CD4-positive, alpha-beta T cell (primary cell): ENCODE data around the gene RGS1. TPM values are rescaled to one million over a fixed set of nuclear protein-coding genes. Genes with fewer than 3 reads are reported as not detected.

Source experiments
- ATAC-seq: fragments of 200-7000 bp; cut with Tn5 transposase; one replicate; pipeline ENCODE4 v1.10.0; 2022; ENCODE audit warnings: mild to moderate bottlenecking; ENCODE audit not compliant: poor library complexity
- CTCF ChIA-PET: fragments of 350-600 bp; sonication (Branson Sonifier 250); formaldehyde crosslinking; loops from one replicate; lab custom pipeline; 2021; ENCODE audit warnings: antibody characterized with exemption, inconsistent platforms; lab: Charles Lee
- POLR2A ChIA-PET: fragments of 350-600 bp; sonication (Branson Sonifier 250); formaldehyde crosslinking; loops from one replicate; lab custom pipeline; 2021; ENCODE audit warnings: antibody characterized with exemption, inconsistent platforms; lab: Charles Lee
- DNase-seq, 14 experiments: peaks; one replicate each; pipeline ENCODE4 v3.0.0-alpha.2; 2013 to 2020; ENCODE audit warnings: mixed read lengths in 2 of 14
- H3K27ac ChIP-seq, 2 donors: one replicate each; pipeline versions ENCODE4 v1.5.1 to v1.7.0; 2013; ENCODE audit warnings: low read length in 2 of 2, low read depth in 1 of 2, mild to moderate bottlenecking in 1 of 2
- H3K27me3 ChIP-seq, 2 experiments: 1 replicate in 1 of 2; 2 replicates in 1 of 2; pipeline versions ENCODE4 v1.6.1 to v1.7.0; 2013; ENCODE audit warnings: low read length in 2 of 2, control low read depth in 1 of 2, mild to moderate bottlenecking in 1 of 2, moderate library complexity in 1 of 2; ENCODE audit not compliant: insufficient read depth in 2 of 2, control insufficient read depth in 1 of 2
- H3K36me3 ChIP-seq: one replicate; pipeline ENCODE4 v1.6.1; 2013; ENCODE audit warnings: low read length, control low read depth; ENCODE audit not compliant: insufficient read depth
- H3K4me1 ChIP-seq: one replicate; pipeline ENCODE4 v1.6.1; 2013; ENCODE audit warnings: low read length, control low read depth; ENCODE audit not compliant: insufficient read depth
- H3K4me3 ChIP-seq: one replicate; pipeline ENCODE4 v1.5.1; 2013; ENCODE audit warnings: mild to moderate bottlenecking, low read length, moderate library complexity
- H3K9me3 ChIP-seq, 2 experiments: 1 replicate in 1 of 2; 2 replicates in 1 of 2; pipeline versions ENCODE4 v1.6.1 to v1.7.0; 2013; ENCODE audit warnings: low read length in 2 of 2, mild to moderate bottlenecking in 2 of 2, control low read depth in 1 of 2, moderate library complexity in 1 of 2; ENCODE audit not compliant: control insufficient read depth in 1 of 2, insufficient read depth in 1 of 2
- H3K27ac Mint-ChIP-seq: one replicate; pipeline ENCODE4 v1.8.0; 2020; ENCODE audit warnings: mixed read lengths
- H3K27me3 Mint-ChIP-seq: one replicate; pipeline ENCODE4 v1.8.0; 2021; ENCODE audit warnings: mixed read lengths
- H3K36me3 Mint-ChIP-seq: one replicate; pipeline ENCODE4 v1.8.0; 2021; ENCODE audit warnings: low read depth, mixed read lengths
- H3K4me1 Mint-ChIP-seq: one replicate; pipeline ENCODE4 v1.8.0; 2021; ENCODE audit warnings: low read depth, mixed read lengths
- H3K4me3 Mint-ChIP-seq: one replicate; pipeline ENCODE4 v1.8.0; 2020; ENCODE audit warnings: mild to moderate bottlenecking, mixed read lengths
- H3K9me3 Mint-ChIP-seq: one replicate; pipeline ENCODE4 v1.8.0; 2020; ENCODE audit warnings: mixed read lengths
- intact Hi-C, 2 experiments: fragments of 100-400 bp; cut with DNase I in 1 of 2; cut with micrococcal nuclease in 1 of 2; formaldehyde crosslinking; loops; one replicate each; pipeline versions ENCODE4 v1.15.1 to v1.9.0; 2023 to 2025; cut with DNase I, micrococcal nuclease
- total RNA-seq, 174 experiments: library from RNA in 2 of 174; stranded (reverse) in 2 of 174; gene quantifications; one replicate each; pipeline ENCODE4 v1.2.3 and lab custom pipeline; 2021 to 2026
- TF ChIP-seq, protein P1 (sequence below): fragments of 200-600 bp; IDR thresholded peaks from one replicate; pipeline ENCODE4 v1.8.0; 2022; ENCODE audit warnings: antibody characterized with exemption, mild to moderate bottlenecking

The RGS1 gene
- total RNA-seq, 2 experiments from 2014 or later, result 428 to 429 TPM

DNA sequence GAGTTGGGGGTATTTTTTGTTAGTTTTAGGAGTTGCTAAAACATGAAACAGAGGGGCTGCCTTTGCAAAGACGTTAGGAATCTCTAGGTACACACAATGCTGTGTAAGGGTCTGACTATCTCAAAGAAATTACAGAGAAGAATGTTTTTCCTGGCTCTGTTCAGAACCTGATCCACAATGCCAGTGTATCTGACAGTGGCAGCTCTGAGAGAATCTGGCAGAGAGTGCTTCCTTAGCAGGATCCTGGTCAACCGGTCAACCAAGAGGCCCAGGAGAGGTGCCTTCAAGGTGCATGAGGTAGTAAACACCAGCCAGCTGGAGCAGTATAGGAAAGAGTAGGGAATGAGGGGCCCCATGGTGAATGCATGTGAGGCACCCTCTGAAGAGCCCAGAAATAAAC is 40.9 kb upstream of the RGS1 start:
- no peaks in the 10 kb centered on the region for H3K9me3 ChIP-seq
- H3K27ac ChIP-seq, result no peak overlapping the region
- ATAC-seq, result no peak
- no peak for DNase-seq
- Mint-ChIP-seq H3K4me3 (no peak overlapping the region), H3K27me3 (no peaks in the 10 kb centered on the region), H3K27ac (no peak overlapping the region), H3K9me3 (peaks cover 2% of the 10 kb centered on the region), H3K36me3 (no peaks in the 10 kb centered on the region), H3K4me1 (peaks cover 43% of the 10 kb centered on the region)
- no peaks in the 10 kb centered on the region for H3K27me3 ChIP-seq
- intact Hi-C loops, result loop anchor here in 1 of 2 experiments (5.0 kb wide), 1 partner anchor 38 kb away; no protein-coding TSS in a partner anchor
- no peak overlapping the region for H3K4me3 ChIP-seq
- CTCF ChIA-PET, result no interaction called here
- POLR2A ChIA-PET, result no interaction called here
- TF ChIP-seq, protein P1, sequence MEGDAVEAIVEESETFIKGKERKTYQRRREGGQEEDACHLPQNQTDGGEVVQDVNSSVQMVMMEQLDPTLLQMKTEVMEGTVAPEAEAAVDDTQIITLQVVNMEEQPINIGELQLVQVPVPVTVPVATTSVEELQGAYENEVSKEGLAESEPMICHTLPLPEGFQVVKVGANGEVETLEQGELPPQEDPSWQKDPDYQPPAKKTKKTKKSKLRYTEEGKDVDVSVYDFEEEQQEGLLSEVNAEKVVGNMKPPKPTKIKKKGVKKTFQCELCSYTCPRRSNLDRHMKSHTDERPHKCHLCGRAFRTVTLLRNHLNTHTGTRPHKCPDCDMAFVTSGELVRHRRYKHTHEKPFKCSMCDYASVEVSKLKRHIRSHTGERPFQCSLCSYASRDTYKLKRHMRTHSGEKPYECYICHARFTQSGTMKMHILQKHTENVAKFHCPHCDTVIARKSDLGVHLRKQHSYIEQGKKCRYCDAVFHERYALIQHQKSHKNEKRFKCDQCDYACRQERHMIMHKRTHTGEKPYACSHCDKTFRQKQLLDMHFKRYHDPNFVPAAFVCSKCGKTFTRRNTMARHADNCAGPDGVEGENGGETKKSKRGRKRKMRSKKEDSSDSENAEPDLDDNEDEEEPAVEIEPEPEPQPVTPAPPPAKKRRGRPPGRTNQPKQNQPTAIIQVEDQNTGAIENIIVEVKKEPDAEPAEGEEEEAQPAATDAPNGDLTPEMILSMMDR, result no peak
- H3K36me3 ChIP-seq, result no peaks in the 10 kb centered on the region
- peaks cover 10% of the 10 kb centered on the region for H3K4me1 ChIP-seq

DNA sequence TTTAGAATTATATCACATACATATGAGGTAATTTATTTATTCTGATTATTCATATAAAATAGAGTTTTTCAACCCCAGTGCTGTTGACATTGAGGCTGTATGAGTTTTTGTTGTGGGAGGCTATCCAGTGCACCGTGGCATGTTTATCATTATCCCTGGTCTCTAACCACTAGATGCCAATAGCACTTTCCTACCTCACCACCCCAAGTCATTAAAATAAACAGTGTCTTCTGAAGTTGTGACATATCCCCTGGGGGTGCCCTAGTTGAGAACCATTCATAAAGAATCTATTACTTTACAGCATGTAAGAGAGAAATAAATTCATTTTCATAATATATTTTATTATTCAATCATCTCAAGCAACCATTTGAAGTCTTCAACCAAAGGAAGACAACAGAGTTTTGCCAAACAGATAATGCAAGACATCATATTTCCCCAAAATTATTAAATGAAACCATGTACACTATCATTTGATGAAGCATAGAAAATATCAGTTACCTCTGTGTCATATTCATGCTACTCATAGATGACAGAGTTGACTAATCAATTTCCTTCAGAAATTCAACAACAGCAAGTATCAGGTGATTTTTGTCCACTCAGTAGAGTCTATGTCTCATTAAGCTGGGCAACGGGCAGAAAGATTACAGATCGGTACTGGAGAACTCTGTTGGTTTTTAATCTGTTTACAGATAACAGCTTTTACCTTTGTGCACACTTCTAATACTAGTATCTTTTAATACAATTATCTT is 39.5 kb upstream of the RGS1 start:
- CTCF ChIA-PET, result no interaction called here
- H3K27ac ChIP-seq, result no peak overlapping the region
- H3K36me3 Mint-ChIP-seq, result no peaks in the 10 kb centered on the region
- H3K27me3 ChIP-seq, result no peaks in the 10 kb centered on the region
- no peak overlapping the region for H3K4me3 ChIP-seq
- no peaks in the 10 kb centered on the region for H3K9me3 ChIP-seq
- POLR2A ChIA-PET, result no interaction called here
- DNase-seq, result no peak
- H3K4me1 ChIP-seq, result peaks cover 11% of the 10 kb centered on the region
- no peaks in the 10 kb centered on the region for H3K27me3 Mint-ChIP-seq
- intact Hi-C loops, result loop anchor here in 1 of 2 experiments (2.0 to 5.0 kb wide), 2 partner anchors 15 to 36 kb away; no protein-coding TSS in a partner anchor
- H3K4me3 Mint-ChIP-seq, result no peak overlapping the region
- peaks cover 43% of the 10 kb centered on the region for H3K4me1 Mint-ChIP-seq
- H3K9me3 Mint-ChIP-seq, result peaks cover 1% of the 10 kb centered on the region
- no peaks in the 10 kb centered on the region for H3K36me3 ChIP-seq
- peak overlapping the region; percentile 37 for H3K27ac Mint-ChIP-seq
- TF ChIP-seq, protein P1, result no peak
- ATAC-seq, result no peak

DNA sequence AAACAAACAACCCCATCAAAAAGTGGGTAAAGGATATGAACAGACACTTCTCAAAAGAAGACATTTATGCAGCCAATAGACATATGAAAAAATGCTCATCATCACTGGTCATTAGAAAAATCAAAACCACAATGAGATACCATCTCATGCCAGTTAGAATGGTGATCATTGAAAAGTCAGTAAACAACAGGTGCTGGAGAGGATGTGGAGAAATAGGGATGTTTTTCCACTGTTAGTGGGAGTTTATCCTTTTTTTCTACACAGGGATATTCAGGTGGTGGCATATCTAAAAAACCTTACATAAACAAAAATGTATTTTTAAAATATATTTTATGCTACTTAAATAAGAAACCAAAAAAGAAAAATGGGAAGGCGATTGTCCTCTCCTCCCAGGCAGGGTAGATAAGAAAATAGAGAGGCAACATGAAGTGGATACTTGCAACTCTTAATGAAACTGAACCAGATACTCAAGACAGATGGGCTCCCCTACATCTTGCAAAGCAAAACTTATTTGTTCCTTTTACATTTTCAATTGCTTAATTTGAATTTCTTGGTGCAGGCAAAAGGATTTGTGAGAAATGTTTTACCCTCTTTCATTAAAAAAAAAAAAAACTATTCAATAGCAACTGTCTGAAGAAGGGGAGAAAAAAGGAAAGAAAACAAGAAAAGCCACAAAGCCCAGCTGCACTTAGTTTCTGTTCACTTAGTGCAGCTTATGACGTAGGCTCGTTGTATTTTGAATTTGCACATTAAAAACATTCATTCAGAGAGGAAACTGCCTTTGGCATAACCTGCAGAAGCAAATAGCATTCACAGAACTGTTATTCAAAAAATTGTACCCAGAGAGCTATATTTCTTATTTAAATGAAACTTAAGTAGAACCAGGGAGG is 36.9 kb upstream of the RGS1 start:
- Mint-ChIP-seq H3K36me3 (no peaks in the 10 kb centered on the region), H3K27ac (peak overlapping the region; percentile 84), H3K4me1 (peaks cover 51% of the 10 kb centered on the region), H3K9me3 (no peaks in the 10 kb centered on the region), H3K4me3 (peak overlapping the region; percentile 16), H3K27me3 (no peaks in the 10 kb centered on the region)
- ATAC-seq, result peak; percentile 87
- no peaks in the 10 kb centered on the region for H3K36me3 ChIP-seq
- peak overlapping the region in 1 of 2 donors; percentile 37 for H3K27ac ChIP-seq
- CTCF ChIA-PET, result interaction anchor here (1.6 kb wide), 1 partner anchor 16 kb away, joined by 6 read pairs; no protein-coding TSS in a partner anchor
- TF ChIP-seq, protein P1, result no peak
- DNase-seq, result peak in 5 of 14 experiments; percentile 32 to 83 (median 77)
- intact Hi-C loops, result loop anchor here (1.0 to 5.0 kb wide), 4 partner anchors 22 to 60 kb away; partner anchors contain the start of gene RGS1 (in 1 of the 2)
- H3K4me1 ChIP-seq, result peaks cover 10% of the 10 kb centered on the region
- H3K4me3 ChIP-seq, result no peak overlapping the region
- POLR2A ChIA-PET, result interaction anchor here (0.8 to 3.8 kb wide), 7 partner anchors 12 to 41 kb away, joined by 4 to 15 read pairs (median 6); no protein-coding TSS in a partner anchor
- no peaks in the 10 kb centered on the region for H3K9me3 ChIP-seq
- no peaks in the 10 kb centered on the region for H3K27me3 ChIP-seq
